GM21423 (cell line): ENCODE data around the gene SIRPA.

ENCODE experiments used
- ATAC-seq: cut with Tn5 transposase; IDR thresholded peaks from one replicate; pipeline ENCODE4 v1.9.1; 2021; ENCODE audit warnings: mild to moderate bottlenecking, moderate library complexity; ENCODE audit not compliant: unreplicated experiment

SIRPA gene

DNA sequence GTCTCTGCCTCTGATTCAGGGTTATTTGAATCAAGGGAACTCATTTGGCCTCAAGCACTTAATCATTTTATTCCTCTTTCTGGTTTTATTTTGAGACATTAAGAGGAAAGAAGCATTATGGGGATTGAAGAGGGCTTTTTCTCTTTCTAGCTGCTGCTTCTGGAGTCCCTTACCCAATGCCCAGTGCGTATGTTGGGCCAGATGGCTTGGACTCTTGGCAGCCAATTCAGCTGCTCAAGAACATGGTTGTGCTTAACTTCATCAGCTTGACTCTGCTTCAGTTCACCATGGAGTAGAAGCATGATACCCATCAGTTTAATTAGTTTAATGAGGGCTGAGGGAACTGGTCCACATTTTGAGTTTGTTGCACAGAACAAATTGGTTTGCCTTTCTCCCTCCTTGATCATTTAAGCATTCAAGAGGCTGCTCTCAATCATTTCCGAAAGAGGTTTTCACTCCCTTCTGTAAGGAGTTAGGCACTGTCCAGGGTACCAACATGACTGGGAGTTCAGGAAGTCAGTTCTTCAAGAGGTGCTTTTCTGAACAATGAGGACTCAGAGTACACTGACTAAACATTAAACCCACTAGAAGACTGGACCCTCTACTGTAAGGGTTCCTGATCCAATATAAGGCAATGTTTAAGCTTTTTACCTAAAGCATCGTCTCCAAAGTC is 84.0 kb downstream of the SIRPA start:
- no peak for ATAC-seq

DNA sequence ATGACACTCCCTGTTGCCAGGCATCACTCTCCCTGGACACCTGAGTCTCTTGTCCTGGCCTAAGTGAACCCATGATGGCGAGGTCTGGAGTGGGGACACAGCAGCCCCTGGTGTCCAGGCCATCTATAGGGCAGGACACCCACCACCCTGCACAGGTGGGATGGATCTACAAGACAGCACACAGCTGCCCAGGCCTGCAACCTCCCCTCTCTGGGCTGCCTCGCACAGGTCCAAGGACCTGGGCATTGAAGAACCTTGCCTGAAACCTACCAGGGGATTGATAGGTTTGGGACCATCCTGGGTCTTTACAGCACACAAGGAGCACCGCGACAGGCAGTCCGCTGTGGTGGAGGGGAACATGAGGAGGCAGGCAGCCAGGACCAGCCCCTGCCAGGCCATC is 87.5 kb downstream of the SIRPA start:
- no peak for ATAC-seq

GRCh38 chr20:1983301-1983700 is 88.1 kb downstream of the SIRPA start:
- ATAC-seq = no peak

DNA sequence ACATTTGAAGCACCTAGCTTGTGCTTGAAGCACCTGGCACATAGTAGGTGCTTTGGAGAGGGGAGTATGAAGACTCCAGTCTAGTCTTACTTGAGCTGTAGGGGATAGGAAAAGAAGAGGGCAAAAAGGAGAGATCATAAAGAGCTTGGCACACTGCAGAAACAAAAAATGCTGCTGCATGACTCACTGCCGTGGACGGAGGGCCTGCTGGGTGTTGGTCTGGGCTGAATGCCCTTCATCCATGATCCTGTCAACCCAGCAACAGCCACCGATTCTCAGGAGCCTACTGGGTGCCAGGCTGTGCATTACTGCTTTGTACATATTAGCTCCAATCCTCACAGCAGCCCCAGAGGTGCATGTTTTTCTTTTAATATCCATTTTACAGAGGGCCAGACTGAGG is 92.6 kb downstream of the SIRPA start:
- ATAC-seq = no peak
